Panc1 (cell line): ENCODE results near the gene B4GALNT4.

Source experiments
- POLR2AphosphoS5 ChIP-seq: IDR thresholded peaks from 2 replicates; pipeline ENCODE4 v1.6.1; 2012; ENCODE audit warnings: mild to moderate bottlenecking, low read depth, low read length, moderate library complexity
- SIN3A ChIP-seq: IDR thresholded peaks from 2 replicates; pipeline ENCODE4 v1.6.1; 2012; ENCODE audit warnings: low read depth, mild to moderate bottlenecking, low read length, moderate library complexity, borderline replicate concordance; ENCODE audit not compliant: insufficient read depth
- TCF7L2 ChIP-seq: IDR thresholded peaks from 2 replicates; pipeline ENCODE4 v1.6.1; 2011; ENCODE audit warnings: mild to moderate bottlenecking, low read depth, low read length, inconsistent platforms
- TF ChIP-seq, protein P1 (sequence below): fragments of 450-650 bp; IDR thresholded peaks from 2 replicates; pipeline ENCODE4 v1.5.1; 2017; ENCODE audit warnings: mild to moderate bottlenecking
- TF ChIP-seq, protein P2 (sequence below), 2 experiments: IDR thresholded peaks; 2 replicates each; pipeline ENCODE4 v1.6.1; 2011 to 2012; ENCODE audit warnings: low read depth in 2 of 2, control low read depth in 1 of 2, low read length in 1 of 2, mild to moderate bottlenecking in 1 of 2, moderate library complexity in 1 of 2; ENCODE audit not compliant: insufficient read depth in 1 of 2

DNA sequence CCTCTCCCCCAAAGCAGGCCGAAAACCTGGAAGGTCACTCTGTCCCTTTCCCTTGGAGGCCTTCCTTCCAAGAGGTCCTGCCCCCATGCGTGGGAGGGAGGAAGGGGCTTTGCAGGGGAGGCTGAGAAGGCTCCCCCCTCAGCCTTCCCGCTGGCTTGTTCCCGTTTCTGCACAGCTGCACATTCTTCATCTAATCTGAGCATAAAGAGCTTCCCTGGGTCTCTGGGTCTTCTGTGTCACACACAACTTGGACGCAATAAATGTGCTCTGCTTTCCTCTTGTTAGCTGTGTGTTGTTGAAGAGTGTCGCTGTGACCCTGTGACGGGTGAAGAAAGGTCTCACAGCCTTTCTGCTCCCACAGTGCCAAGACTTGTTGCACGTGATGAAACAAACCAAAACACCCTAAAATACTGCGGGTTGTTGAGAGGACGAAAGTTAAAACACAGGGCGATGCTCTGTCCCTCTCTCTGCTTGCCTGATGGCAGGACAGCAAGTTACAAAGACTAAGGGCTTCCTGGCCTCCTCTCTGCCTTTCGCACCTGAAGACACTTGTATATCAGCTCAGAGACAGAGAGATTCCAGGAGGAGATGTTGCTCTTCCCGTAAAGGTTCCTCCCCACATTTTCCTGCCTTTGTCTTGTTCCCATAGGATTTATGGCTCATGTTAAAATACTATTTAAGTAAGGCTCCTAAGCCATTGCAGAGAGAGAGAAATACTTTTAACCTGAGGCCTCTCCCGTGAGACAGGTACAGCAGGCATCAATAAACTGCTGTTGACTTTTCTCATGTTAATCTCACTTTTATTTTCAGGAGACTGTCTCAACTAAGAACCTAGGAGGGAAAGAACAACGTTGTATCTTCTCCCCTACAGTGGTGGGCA lies 33.3 kb upstream of the B4GALNT4 start:
- TF ChIP-seq, protein P1, sequence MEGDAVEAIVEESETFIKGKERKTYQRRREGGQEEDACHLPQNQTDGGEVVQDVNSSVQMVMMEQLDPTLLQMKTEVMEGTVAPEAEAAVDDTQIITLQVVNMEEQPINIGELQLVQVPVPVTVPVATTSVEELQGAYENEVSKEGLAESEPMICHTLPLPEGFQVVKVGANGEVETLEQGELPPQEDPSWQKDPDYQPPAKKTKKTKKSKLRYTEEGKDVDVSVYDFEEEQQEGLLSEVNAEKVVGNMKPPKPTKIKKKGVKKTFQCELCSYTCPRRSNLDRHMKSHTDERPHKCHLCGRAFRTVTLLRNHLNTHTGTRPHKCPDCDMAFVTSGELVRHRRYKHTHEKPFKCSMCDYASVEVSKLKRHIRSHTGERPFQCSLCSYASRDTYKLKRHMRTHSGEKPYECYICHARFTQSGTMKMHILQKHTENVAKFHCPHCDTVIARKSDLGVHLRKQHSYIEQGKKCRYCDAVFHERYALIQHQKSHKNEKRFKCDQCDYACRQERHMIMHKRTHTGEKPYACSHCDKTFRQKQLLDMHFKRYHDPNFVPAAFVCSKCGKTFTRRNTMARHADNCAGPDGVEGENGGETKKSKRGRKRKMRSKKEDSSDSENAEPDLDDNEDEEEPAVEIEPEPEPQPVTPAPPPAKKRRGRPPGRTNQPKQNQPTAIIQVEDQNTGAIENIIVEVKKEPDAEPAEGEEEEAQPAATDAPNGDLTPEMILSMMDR = no peak
- TF ChIP-seq POLR2AphosphoS5 = no peak
- TF ChIP-seq TCF7L2 = no peak
- TF ChIP-seq, protein P2, sequence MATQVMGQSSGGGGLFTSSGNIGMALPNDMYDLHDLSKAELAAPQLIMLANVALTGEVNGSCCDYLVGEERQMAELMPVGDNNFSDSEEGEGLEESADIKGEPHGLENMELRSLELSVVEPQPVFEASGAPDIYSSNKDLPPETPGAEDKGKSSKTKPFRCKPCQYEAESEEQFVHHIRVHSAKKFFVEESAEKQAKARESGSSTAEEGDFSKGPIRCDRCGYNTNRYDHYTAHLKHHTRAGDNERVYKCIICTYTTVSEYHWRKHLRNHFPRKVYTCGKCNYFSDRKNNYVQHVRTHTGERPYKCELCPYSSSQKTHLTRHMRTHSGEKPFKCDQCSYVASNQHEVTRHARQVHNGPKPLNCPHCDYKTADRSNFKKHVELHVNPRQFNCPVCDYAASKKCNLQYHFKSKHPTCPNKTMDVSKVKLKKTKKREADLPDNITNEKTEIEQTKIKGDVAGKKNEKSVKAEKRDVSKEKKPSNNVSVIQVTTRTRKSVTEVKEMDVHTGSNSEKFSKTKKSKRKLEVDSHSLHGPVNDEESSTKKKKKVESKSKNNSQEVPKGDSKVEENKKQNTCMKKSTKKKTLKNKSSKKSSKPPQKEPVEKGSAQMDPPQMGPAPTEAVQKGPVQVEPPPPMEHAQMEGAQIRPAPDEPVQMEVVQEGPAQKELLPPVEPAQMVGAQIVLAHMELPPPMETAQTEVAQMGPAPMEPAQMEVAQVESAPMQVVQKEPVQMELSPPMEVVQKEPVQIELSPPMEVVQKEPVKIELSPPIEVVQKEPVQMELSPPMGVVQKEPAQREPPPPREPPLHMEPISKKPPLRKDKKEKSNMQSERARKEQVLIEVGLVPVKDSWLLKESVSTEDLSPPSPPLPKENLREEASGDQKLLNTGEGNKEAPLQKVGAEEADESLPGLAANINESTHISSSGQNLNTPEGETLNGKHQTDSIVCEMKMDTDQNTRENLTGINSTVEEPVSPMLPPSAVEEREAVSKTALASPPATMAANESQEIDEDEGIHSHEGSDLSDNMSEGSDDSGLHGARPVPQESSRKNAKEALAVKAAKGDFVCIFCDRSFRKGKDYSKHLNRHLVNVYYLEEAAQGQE (IDR thresholded peaks at IDR 0.05; ENCODE audit: insufficient read depth in 1 of 2, low read depth in 2 of 2, low read length in 1 of 2) = no peak
- no peak for TF ChIP-seq SIN3A
